Nephron progenitor cell (in vitro differentiated cells): ENCODE measurements around the gene CTDSP1.

Experiments used
- DNase-seq: peaks from one replicate; pipeline ENCODE4 v3.0.0; 2021
- H3K27ac Mint-ChIP-seq: 2 replicates; pipeline ENCODE4 v1.8.0; 2021; ENCODE audit warnings: mild to moderate bottlenecking, moderate library complexity, mixed read lengths
- H3K27me3 Mint-ChIP-seq: 2 replicates; pipeline ENCODE4 v1.8.0; 2021; ENCODE audit warnings: mild to moderate bottlenecking, low read depth, mixed read lengths; ENCODE audit not compliant: poor library complexity
- H3K36me3 Mint-ChIP-seq: 2 replicates; pipeline ENCODE4 v1.8.0; 2021; ENCODE audit warnings: low read depth, mixed read lengths
- H3K4me1 Mint-ChIP-seq: 2 replicates; pipeline ENCODE4 v1.8.0; 2021; ENCODE audit warnings: mixed read lengths
- H3K4me3 Mint-ChIP-seq: 2 replicates; pipeline ENCODE4 v1.8.0; 2021; ENCODE audit warnings: mild to moderate bottlenecking, moderate library complexity, mixed read lengths
- H3K9me3 Mint-ChIP-seq: 2 replicates; pipeline ENCODE4 v1.8.0; 2021; ENCODE audit warnings: mild to moderate bottlenecking, moderate library complexity, mixed read lengths
- CTCF ChIP-seq: fragments of 200-600 bp; sonication (generic); IDR thresholded peaks from 2 replicates; pipeline ENCODE4 v1.5.0; 2021; ENCODE audit warnings: antibody characterized with exemption

The CTDSP1 gene

GRCh38 chr2:218374795-218375194 lies 24.9 kb upstream of the CTDSP1 start:
- Mint-ChIP-seq H3K4me3 (no peak overlapping the region), H3K27me3 (peaks cover 25% of the 10 kb centered on the region), H3K9me3 (no peaks in the 10 kb centered on the region), H3K4me1 (peaks cover 22% of the 10 kb centered on the region), H3K36me3 (no peaks in the 10 kb centered on the region), H3K27ac (no peak overlapping the region)
- no peak for TF ChIP-seq CTCF
- DNase-seq = no peak

- Mint-ChIP-seq H3K27me3 (peaks cover 25% of the 10 kb centered on the region), H3K36me3 (no peaks in the 10 kb centered on the region), H3K4me3 (no peak overlapping the region), H3K27ac (no peak overlapping the region), H3K9me3 (no peaks in the 10 kb centered on the region), H3K4me1 (peaks cover 18% of the 10 kb centered on the region)
- no peak for DNase-seq
- no peak for TF ChIP-seq CTCF
Measured at GRCh38 chr2:218375212-218375611, 24.5 kb upstream of the CTDSP1 start.

GRCh38 chr2:218378053-218378452 lies 21.6 kb upstream of the CTDSP1 start:
- peaks cover 31% of the 10 kb centered on the region for H3K27me3 Mint-ChIP-seq
- H3K4me1 Mint-ChIP-seq = peaks cover 7% of the 10 kb centered on the region
- no peak overlapping the region for H3K4me3 Mint-ChIP-seq
- TF ChIP-seq CTCF = no peak
- no peak for DNase-seq
- H3K27ac Mint-ChIP-seq = no peak overlapping the region
- H3K9me3 Mint-ChIP-seq = no peaks in the 10 kb centered on the region
- no peaks in the 10 kb centered on the region for H3K36me3 Mint-ChIP-seq

- Mint-ChIP-seq H3K27ac (peak within 1 kb of the TSS; percentile 29), H3K27me3 (peaks cover 33% of the 10 kb centered on the region), H3K4me1 (peaks cover 7% of the 10 kb centered on the region), H3K36me3 (no peaks in the 10 kb centered on the region), H3K4me3 (no peak within 1 kb of the TSS), H3K9me3 (no peaks in the 10 kb centered on the region)
- TF ChIP-seq CTCF = no peak
- DNase-seq = no peak
Measured at GRCh38 chr2:218381916-218382366, 17.7 kb upstream of the CTDSP1 start, which contains the start of gene SLC11A1. Gene SLC11A1, plus strand, starts transcription at chr2:218382273. Its CDS starts 96 bp downstream, at chr2:218382369.

- Mint-ChIP-seq H3K4me1 (peaks cover 7% of the 10 kb centered on the region), H3K27me3 (peaks cover 33% of the 10 kb centered on the region), H3K27ac (no peak overlapping the region), H3K9me3 (no peaks in the 10 kb centered on the region), H3K36me3 (no peaks in the 10 kb centered on the region), H3K4me3 (no peak overlapping the region)
- TF ChIP-seq CTCF = no peak
- DNase-seq = no peak
Measured at GRCh38 chr2:218382785-218383184, 16.9 kb upstream of the CTDSP1 start.

GRCh38 chr2:218383892-218384519 lies 15.7 kb upstream of the CTDSP1 start:
- H3K9me3 Mint-ChIP-seq = no peaks in the 10 kb centered on the region
- peaks cover 31% of the 10 kb centered on the region for H3K27me3 Mint-ChIP-seq
- no peak for TF ChIP-seq CTCF
- H3K27ac Mint-ChIP-seq = peak overlapping the region; percentile 39
- peaks cover 7% of the 10 kb centered on the region for H3K4me1 Mint-ChIP-seq
- no peaks in the 10 kb centered on the region for H3K36me3 Mint-ChIP-seq
- no peak for DNase-seq
- H3K4me3 Mint-ChIP-seq = no peak overlapping the region
